ENCODE results near the gene PCDHGA1.

The PCDHGA1 gene

DNA sequence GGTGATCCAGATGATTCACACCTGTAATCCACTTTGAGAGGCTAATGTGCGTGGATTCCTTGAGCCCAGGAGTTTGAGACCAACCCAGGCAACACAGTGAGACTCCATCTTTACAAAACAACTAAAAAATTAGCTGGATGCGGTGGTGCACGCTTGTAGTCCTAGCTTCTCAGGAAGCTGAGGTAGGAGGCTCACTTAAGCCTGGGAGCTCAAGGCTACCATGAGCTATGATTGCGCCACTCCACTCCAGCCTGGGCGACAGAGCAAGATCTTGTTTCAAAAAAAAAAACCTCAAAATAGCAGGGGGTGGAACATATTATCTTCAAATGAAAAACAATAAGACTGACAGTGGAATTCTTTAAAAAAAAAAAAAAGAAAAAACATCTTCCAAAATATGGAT is 217.6 kb downstream of the PCDHGA1 start:
- DNase-seq: no peak

DNA sequence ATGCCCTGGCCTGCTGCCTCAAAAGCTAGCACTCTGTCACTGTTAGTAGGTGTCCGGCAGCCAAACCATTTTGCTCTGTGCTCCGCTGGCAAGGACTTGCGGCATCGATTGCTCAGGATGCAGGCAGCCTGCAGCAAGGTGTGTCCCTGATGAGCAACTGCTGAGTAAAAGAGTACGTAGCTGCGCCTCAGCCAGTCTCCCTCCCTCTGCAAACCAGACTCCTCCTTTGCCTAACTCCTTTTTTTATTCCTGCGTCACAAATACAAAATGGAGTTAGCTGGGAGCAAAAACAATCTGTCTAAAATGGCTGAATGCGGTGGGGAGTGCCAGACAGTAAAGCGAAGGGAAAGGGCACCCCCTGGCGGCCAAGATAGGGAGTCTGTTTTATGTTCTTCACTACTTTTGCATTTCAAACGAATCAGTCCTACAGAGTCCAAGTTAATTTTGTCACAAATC is 227.4 kb downstream of the PCDHGA1 start:
- DNase-seq: peak; percentile 81

DNA sequence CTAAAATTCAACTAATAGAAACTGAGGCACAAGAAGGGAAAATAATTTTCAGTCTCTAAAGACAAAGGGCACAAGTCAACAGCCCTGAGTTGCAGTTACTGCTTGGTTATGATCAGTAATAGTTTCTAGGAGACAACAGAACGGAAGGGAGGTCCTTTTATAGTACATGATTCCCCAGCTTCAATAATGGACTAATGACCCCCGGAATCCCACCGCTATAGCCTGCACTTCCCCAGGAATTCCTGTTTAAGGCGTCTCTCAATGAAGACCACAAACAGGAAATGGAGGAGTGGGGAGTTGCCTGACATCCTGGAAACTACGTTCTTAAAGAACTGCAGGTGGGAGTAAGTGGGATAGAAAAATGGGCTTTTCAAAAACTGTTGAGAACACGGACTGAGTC is 227.8 kb downstream of the PCDHGA1 start:
- DNase-seq: no peak

DNA sequence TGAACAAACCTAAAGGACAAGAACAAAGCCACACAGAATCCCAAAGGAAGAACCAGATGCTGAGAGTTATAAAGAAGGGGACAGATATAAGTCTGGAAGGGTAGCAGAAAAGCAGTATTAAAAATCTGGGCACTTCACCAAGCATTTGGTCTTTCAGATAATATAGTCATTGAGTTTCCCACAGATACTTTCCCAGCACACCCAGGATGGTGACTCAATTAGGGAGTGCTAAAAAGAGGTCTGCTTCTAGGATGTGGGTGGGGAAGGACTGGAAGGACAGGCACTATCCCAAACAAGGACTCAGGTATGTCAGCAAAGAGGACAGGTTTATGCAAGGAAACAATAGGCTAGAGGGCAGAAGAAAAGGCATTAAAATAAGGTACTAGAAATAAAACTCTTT is 229.1 kb downstream of the PCDHGA1 start:
- DNase-seq: no peak

DNA sequence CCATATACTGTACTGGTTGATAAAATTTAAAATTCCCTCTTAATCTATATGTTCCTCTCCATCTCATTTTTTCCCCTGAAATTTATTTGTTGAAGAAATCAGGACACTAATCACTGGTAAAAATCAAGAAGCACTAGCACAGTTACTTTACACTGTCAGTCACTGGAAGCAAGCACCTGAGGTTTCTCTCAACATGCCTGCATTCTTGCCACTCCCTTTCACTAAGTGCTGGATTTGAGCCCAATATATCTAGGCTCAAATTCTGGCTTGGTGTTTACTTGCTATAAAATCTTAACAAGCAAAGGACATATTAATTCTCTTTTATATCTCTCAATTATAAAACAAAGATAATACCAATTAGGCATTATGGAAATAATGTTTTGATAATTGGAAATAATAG is 229.8 kb downstream of the PCDHGA1 start:
- no peak for DNase-seq

DNA sequence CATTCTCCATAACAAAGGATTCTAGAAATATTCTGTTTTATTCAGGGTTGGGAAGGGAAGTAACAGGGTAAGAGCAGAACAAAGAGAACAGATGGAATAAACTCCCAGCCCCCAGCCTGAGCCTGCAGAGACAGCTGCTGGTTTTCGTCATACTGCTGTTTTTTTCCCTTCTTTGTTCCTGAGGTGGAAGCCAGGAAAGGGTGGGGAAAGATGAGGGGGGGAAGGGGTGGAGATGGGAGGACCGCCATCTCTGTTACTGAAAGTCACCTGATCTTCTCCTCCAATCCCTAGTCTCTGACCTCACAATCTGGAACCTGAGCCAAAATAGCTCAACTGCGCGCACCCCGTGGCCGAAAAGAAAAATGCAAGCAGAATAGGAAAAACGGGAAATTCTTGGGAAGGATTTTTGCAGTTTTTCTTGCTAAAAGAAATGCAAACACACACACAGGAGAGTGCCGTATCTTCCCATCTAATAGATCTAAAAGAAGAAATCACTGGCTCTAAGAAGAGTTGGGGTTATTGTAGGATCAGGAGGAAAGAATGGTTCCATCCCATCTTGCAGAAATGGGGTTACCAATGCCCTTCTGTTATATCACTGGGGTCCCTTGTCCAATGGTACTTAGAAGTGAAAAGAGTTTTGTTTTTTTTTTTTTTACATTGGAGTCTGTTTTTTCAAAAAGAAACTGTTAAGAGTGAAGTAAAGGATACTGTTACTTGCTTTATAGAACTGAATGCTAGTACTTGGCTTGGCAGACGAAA is 230.6 kb downstream of the PCDHGA1 start:
- no peak for DNase-seq
